ENCODE measurements around the gene ASIC3. TPM values are rescaled to one million over a fixed set of nuclear protein-coding genes. Genes with fewer than 3 reads are reported as not detected.

The ASIC3 gene
- total and polyA plus RNA-seq, 2 of the 4 experiments (the other 2 are of a cell fraction) = 0.74 TPM; not detected in 1

GRCh38 chr7:151034312-151035025 lies 13.9 kb upstream of the ASIC3 start:
- Histone ChIP-seq H2AK5ac (ENCODE audit: low read depth, low read length) (no peak overlapping the region), H4K8ac (ENCODE audit: low read depth in 2 of 2, low read length in 2 of 2) (no peak overlapping the region), H3K14ac (replicated peaks; ENCODE audit: low read depth, low read length) (no peak overlapping the region), H3K56ac (ENCODE audit: extremely low read depth, insufficient read depth, low read length) (no peak overlapping the region), H2AFZ (replicated peaks; ENCODE audit: low read length, poor library complexity) (no peak overlapping the region), H2BK20ac (ENCODE audit: low read depth, low read length) (no peak overlapping the region), H2BK120ac (ENCODE audit: low read depth, low read length) (no peak overlapping the region), H3K79me1 (ENCODE audit: low read depth in 1 of 2, low read length in 2 of 2) (peaks cover 4 to 22% of the 10 kb centered on the region in 2 experiments; a peak in 3 of 4 replicates), H3K18ac (ENCODE audit: low read depth, low read length) (no peak overlapping the region), H3K9me1 (ENCODE audit: insufficient read depth, low read length) (peaks cover 11% of the 10 kb centered on the region), H3K4me3 (ENCODE audit: insufficient read depth, low read depth, low read length) (no peak overlapping the region), H3K23ac (ENCODE audit: low read depth, low read length) (no peak overlapping the region), H2AK9ac (replicated peaks; ENCODE audit: low read depth, low read length, poor library complexity) (no peak overlapping the region), H2BK5ac (ENCODE audit: low read depth, low read length, poor library complexity, severe bottlenecking) (no peak overlapping the region), H3K4ac (ENCODE audit: low read depth, low read length) (no peak overlapping the region), H3K27ac (ENCODE audit: insufficient read depth, low read length) (no peak overlapping the region), H3K4me1 (ENCODE audit: control insufficient read depth, insufficient read depth, low read length) (peaks cover 13% of the 10 kb centered on the region), H3K27me3 (ENCODE audit: control insufficient read depth, insufficient read depth, low read length) (no peaks in the 10 kb centered on the region), H4K20me1 (ENCODE audit: insufficient read depth, low read length) (peaks cover 4% of the 10 kb centered on the region), H2BK15ac (ENCODE audit: low read depth, low read length) (no peak overlapping the region), H3K9me3 (ENCODE audit: control insufficient read depth, insufficient read depth, low read length) (no peaks in the 10 kb centered on the region), H3K36me3 (ENCODE audit: control insufficient read depth, insufficient read depth, low read length) (peaks cover 30% of the 10 kb centered on the region), H4K91ac (ENCODE audit: insufficient read depth, low read depth, low read length) (no peak overlapping the region), H4K5ac (ENCODE audit: low read depth, low read length) (no peak overlapping the region), H3K9ac (ENCODE audit: low read depth, low read length) (no peak overlapping the region), H3K4me2 (ENCODE audit: low read depth, low read length) (no peak overlapping the region)
- CTCF ChIA-PET = interaction anchor here (0.5 kb wide), 1 partner anchor 22 kb away, joined by 3 read pairs; no protein-coding TSS in a partner anchor
- BruUV-seq (replicated peaks) = no TSS peak
- dilution Hi-C loops (cut with HindIII; ENCODE audit: low sequenced_read_pairs, unreplicated experiment) (no loop called here), in situ Hi-C loops (cut with MboI; ENCODE audit: low sequenced_read_pairs) (no loop called here), intact Hi-C loops (cut with micrococcal nuclease) (no loop called here)
- DNase-seq (no peak), ATAC-seq (ENCODE audit: low read depth) (no peak)
- 100% methylated on average over 5 of the region's 21 CpGs; no CpG with 5 or more reads in 1 of the 2 experiments for WGBS, 2 experiments (ENCODE audit: extremely low coverage in 2 of 2, insufficient read length in 1 of 2)
- TF ChIP-seq MXI1 (IDR thresholded peaks at IDR 0.05; ENCODE audit: borderline replicate concordance, low read depth, low read length) (no peak), MAFK (IDR thresholded peaks at IDR 0.05; ENCODE audit: low read depth, low read length) (no peak), SMC3 (IDR thresholded peaks at IDR 0.05; ENCODE audit: low read depth, low read length) (no peak), USF2 (IDR thresholded peaks at IDR 0.05; ENCODE audit: low read depth, low read length) (no peak), CTCF (conservative IDR thresholded peaks at IDR 0.05; ENCODE audit: low read depth, low read length) (no peak), CEBPB (IDR thresholded peaks at IDR 0.05; ENCODE audit: low read depth, low read length) (no peak), CHD1 (IDR thresholded peaks at IDR 0.05; ENCODE audit: low read depth, low read length) (no peak), FOS (IDR thresholded peaks at IDR 0.05; ENCODE audit: low read depth, low read length) (no peak), MAZ (IDR thresholded peaks at IDR 0.05; ENCODE audit: borderline replicate concordance, low read depth, low read length) (no peak), POLR2A (IDR thresholded peaks at IDR 0.05; ENCODE audit: low read depth, low read length) (no peak), RFX5 (IDR thresholded peaks at IDR 0.05; ENCODE audit: low read depth, low read length) (no peak), NFE2L2 (IDR thresholded peaks at IDR 0.05; ENCODE audit: low read depth, low read length) (no peak)
- POLR2A ChIA-PET (ENCODE audit: unreplicated experiment) = no interaction called here

Measured in IMR-90 (cell line).